DND-41 (cell line): ENCODE data around the gene CYFIP1.

Source experiments
- CTCF ChIP-seq: IDR thresholded peaks from 2 replicates; pipeline ENCODE4 v1.5.1; 2012; ENCODE audit warnings: borderline replicate concordance, low read length, moderate library complexity, mild to moderate bottlenecking; ENCODE audit not compliant: poor library complexity, severe bottlenecking; ENCODE audit errors: extremely low read depth
- EZH2 ChIP-seq: IDR thresholded peaks from 3 replicates; pipeline ENCODE4 v1.6.1; 2012; ENCODE audit warnings: borderline replicate concordance, low read depth, mild to moderate bottlenecking, moderate library complexity, low read length, inconsistent platforms; ENCODE audit not compliant: severe bottlenecking

- TF ChIP-seq CTCF (no peak), EZH2 (no peak)
Measured at GRCh38 chr15:22978691-22979237, 1.4 kb downstream of the CYFIP1 start.
